PFSK-1 (cell line): Measurements from ENCODE around the gene PPP2R1B.

Experiments used
- FOXP2 ChIP-seq: optimal IDR thresholded peaks from 2 replicates; pipeline ENCODE3; 2011; ENCODE audit warnings: borderline replicate concordance, control low read depth, inconsistent platforms; ENCODE audit not compliant: insufficient read depth; ENCODE audit errors: extremely low read length, extremely low read depth
- POLR2AphosphoS5 ChIP-seq: IDR thresholded peaks from 2 replicates; pipeline ENCODE4 v1.6.1; 2012; ENCODE audit warnings: low read depth, mild to moderate bottlenecking, control low read depth, low read length, moderate library complexity
- SIN3A ChIP-seq: IDR thresholded peaks from 2 replicates; pipeline ENCODE4 v1.6.1; 2012; ENCODE audit warnings: mild to moderate bottlenecking, low read length, moderate library complexity, borderline replicate concordance; ENCODE audit not compliant: insufficient read depth
- TAF1 ChIP-seq: IDR thresholded peaks from 2 replicates; pipeline ENCODE4 v1.6.1; 2012; ENCODE audit warnings: low read length, control low read depth, borderline replicate concordance; ENCODE audit not compliant: insufficient read depth
- TF ChIP-seq, protein P1 (sequence below), 2 experiments: IDR thresholded peaks; 2 replicates each; pipeline versions ENCODE4 v1.6.1 to v1.8.0; 2011 to 2012; ENCODE audit warnings: low read depth in 2 of 2, low read length in 2 of 2, control low read depth in 1 of 2, inconsistent platforms in 1 of 2, mild to moderate bottlenecking in 1 of 2, moderate library complexity in 1 of 2; ENCODE audit not compliant: insufficient read depth in 1 of 2

The PPP2R1B gene

DNA sequence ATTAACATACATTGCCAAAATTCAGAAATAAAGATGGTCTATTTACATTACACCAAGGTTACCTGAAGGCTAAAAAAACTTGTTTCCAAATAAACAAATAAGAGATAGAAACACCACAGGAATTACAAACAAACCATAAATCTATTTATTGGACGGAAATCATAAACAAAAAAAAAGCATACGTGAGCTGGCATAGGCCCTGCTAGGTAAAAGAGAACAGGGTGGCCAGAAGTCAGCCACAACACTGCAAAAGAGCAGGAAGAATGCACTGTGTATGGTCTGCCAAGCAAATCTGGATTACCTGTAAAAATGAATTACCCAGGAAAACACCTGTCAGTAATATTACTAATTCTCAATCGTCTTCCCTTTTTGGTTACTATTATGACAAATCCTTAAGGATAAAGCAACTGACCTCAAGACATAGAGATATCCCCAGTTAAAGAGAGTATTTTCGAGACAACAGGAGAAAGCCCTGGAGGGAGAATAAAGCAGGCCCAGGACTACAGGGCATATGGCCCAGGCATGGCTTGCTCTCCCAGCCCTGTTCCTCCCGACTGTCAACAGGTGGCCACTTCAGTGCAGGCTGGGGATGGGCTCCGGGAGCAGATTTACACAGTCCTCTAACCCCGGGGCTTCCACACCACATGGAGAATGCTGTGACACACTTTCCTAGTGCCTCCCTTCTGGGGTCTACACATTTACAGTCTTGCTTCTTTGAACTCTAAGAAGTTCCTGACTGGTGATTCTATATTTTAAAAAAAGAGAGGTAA lies 18.0 kb downstream of the PPP2R1B start:
- TF ChIP-seq, protein P1, sequence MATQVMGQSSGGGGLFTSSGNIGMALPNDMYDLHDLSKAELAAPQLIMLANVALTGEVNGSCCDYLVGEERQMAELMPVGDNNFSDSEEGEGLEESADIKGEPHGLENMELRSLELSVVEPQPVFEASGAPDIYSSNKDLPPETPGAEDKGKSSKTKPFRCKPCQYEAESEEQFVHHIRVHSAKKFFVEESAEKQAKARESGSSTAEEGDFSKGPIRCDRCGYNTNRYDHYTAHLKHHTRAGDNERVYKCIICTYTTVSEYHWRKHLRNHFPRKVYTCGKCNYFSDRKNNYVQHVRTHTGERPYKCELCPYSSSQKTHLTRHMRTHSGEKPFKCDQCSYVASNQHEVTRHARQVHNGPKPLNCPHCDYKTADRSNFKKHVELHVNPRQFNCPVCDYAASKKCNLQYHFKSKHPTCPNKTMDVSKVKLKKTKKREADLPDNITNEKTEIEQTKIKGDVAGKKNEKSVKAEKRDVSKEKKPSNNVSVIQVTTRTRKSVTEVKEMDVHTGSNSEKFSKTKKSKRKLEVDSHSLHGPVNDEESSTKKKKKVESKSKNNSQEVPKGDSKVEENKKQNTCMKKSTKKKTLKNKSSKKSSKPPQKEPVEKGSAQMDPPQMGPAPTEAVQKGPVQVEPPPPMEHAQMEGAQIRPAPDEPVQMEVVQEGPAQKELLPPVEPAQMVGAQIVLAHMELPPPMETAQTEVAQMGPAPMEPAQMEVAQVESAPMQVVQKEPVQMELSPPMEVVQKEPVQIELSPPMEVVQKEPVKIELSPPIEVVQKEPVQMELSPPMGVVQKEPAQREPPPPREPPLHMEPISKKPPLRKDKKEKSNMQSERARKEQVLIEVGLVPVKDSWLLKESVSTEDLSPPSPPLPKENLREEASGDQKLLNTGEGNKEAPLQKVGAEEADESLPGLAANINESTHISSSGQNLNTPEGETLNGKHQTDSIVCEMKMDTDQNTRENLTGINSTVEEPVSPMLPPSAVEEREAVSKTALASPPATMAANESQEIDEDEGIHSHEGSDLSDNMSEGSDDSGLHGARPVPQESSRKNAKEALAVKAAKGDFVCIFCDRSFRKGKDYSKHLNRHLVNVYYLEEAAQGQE (IDR thresholded peaks at IDR 0.05; ENCODE audit: insufficient read depth in 1 of 2, low read depth in 2 of 2, low read length in 2 of 2) = no peak
- TF ChIP-seq TAF1 = no peak
- no peak for TF ChIP-seq POLR2AphosphoS5
- no peak for TF ChIP-seq SIN3A
- TF ChIP-seq FOXP2 = no peak

DNA sequence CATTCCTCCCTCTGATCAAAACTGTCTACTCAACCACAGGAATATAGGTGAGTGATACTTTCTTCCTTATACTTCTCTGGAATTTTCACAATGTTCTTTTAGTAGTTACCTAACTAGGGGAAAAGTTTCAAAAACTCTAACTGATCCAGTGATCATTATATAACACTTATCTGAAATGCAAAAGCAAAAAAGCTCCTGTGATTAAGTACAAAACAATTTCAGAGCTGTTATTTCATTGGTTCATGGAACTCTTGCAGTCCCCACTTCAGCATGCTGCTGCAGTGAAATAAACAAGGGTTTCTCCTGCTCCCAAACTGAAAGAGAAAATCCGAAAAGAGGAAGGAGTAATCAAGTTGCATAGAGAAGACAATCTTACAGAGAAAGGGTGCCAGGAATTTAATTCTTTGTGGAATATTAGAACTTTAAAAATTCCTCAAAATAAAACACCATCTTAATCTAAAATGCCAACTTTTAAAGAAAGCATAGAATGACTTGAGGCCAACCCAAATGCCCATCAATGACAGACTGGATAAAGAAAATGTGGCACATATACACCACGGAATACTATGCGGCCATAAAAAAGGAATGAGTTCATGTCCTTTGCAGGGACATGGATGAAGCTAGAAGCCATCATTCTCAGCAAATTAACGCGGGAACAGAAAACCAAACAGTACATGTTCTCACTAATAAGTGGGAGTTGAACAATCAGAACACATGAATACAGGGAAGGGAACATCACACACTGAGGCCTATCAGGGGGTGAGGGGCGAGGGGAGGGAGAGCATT lies 20.3 kb downstream of the PPP2R1B start:
- TF ChIP-seq SIN3A = no peak
- TF ChIP-seq, protein P1 (IDR thresholded peaks at IDR 0.05; ENCODE audit: insufficient read depth in 1 of 2, low read depth in 2 of 2, low read length in 2 of 2) = no peak
- no peak for TF ChIP-seq POLR2AphosphoS5
- TF ChIP-seq TAF1 = no peak
- TF ChIP-seq FOXP2 = no peak

DNA sequence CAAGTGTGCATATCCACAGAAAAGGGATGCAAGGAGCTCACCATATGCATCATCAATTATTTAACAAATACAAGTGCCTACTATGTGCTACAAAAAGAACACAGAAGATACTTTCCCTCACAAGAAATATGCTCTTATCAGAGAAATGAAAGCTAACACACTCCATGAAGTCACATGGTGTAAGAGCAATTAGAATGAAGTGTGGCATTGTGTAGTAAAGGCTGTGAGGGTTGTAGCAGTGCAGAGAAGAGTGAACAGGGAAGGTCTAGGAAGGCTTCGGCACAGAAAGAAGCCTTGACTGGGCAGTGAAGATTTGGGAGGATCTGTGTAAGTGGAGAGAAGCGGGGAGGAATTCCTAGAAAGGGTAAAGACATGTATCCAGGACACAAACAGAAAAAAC lies 22.5 kb downstream of the PPP2R1B start:
- no peak for TF ChIP-seq FOXP2
- no peak for TF ChIP-seq SIN3A
- no peak for TF ChIP-seq TAF1
- TF ChIP-seq, protein P1 (IDR thresholded peaks at IDR 0.05; ENCODE audit: insufficient read depth in 1 of 2, low read depth in 2 of 2, low read length in 2 of 2) = no peak
- no peak for TF ChIP-seq POLR2AphosphoS5

DNA sequence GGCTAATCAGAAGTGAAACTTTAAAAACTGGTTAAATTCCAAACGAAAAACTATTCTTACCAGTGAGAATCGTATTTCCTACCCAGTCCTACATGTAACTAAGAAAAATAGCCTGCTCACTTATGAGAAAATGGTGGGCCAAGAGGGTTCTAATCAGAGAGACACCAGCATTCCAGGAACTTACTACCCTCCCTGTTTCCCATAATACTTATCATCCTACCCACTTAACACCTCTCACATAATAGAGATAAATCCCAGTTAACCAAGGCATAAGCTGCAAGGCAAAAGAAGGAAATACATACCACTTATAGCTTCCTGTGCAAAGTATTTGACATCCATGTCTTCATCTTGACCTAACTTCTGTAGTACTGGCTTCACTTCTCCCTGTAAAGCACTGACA lies 24.4 kb downstream of the PPP2R1B start:
- TF ChIP-seq SIN3A = no peak
- TF ChIP-seq, protein P1 (IDR thresholded peaks at IDR 0.05; ENCODE audit: insufficient read depth in 1 of 2, low read depth in 2 of 2, low read length in 2 of 2) = no peak
- no peak for TF ChIP-seq POLR2AphosphoS5
- TF ChIP-seq FOXP2 = no peak
- no peak for TF ChIP-seq TAF1
